ENCODE data around the gene BCAR3.

DNA sequence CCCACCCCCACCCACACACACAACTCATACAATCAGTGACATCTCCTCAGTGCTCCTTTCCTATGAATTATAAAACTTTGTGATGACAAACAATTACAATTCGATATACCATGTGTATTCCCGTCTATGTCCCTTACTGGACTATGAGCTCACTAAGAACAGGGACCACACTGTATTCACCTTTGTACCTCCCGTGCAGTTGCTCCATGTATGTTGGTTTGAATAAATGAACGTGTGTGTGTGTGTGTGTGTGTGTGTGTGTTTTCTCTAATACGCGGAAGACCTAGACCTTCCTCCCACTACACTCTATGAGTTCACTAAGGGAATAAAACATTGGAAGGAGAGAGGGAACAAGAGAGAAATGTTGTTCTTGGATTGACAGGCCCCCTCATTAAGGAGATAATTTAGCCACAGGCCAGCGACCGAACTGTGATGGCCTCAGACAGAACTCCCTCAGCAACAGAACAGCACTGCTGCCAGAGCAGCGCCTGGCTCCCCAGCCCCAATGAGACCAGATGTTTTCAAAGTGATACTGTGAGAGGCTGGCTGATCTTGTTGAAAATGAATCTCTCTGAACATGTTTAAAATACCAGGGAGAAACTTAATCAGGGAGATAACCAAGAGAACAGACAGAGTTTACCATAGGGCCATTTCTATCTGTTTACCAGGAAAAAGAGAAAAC is 21.7 kb downstream of the BCAR3 start:
- TF ChIP-seq, protein P1, sequence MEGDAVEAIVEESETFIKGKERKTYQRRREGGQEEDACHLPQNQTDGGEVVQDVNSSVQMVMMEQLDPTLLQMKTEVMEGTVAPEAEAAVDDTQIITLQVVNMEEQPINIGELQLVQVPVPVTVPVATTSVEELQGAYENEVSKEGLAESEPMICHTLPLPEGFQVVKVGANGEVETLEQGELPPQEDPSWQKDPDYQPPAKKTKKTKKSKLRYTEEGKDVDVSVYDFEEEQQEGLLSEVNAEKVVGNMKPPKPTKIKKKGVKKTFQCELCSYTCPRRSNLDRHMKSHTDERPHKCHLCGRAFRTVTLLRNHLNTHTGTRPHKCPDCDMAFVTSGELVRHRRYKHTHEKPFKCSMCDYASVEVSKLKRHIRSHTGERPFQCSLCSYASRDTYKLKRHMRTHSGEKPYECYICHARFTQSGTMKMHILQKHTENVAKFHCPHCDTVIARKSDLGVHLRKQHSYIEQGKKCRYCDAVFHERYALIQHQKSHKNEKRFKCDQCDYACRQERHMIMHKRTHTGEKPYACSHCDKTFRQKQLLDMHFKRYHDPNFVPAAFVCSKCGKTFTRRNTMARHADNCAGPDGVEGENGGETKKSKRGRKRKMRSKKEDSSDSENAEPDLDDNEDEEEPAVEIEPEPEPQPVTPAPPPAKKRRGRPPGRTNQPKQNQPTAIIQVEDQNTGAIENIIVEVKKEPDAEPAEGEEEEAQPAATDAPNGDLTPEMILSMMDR (IDR thresholded peaks at IDR 0.05), result no peak
- TF ChIP-seq POLR2A (IDR thresholded peaks at IDR 0.05), result no peak

Data from prostate gland (tissue), 2 donors.